T-helper 1 cell treated with Interleukin-12 subunit alpha and Interleukin-12 subunit beta and Interleukin-4 antibody, amounts not matched to agents 30 ng/mL and 1 ng/mL, for 36 hours (primary cell): ENCODE measurements around the gene AURKA. TPM values are rescaled to one million over a fixed set of nuclear protein-coding genes. Genes with fewer than 3 reads are reported as not detected.

Experiments
- intact Hi-C: fragments of 100-400 bp; cut with micrococcal nuclease; formaldehyde crosslinking; loops from one replicate; pipeline ENCODE4 v1.15.1; 2024
- total RNA-seq: library from RNA; stranded (reverse); gene quantifications from 2 replicates; pipeline ENCODE4 v1.2.3, GENCODE V29; 2022

Gene AURKA
- 46.7 and 49.8 TPM in 2 replicates for total RNA-seq

GRCh38 chr20:56392132-56392880, at the start of gene AURKA, which contains the start of gene CSTF1:
AURKA (minus strand) TSS chr20:56392215; CDS start chr20:56388197, 4,018 bp downstream.
CSTF1 (plus strand) TSS chr20:56392645; CDS start chr20:56395553, 2,908 bp downstream.
- intact Hi-C loops: loop anchor here (1.0 to 5.0 kb wide), 10 partner anchors 8 to 1915 kb away; partner anchors contain the start of genes CASS4, FAM210B, RAB22A and RAE1

GRCh38 chr20:56440346-56441007, 48.5 kb upstream of the AURKA start:
- intact Hi-C loops: loop anchor here (1.0 kb wide), 5 partner anchors 11 to 48 kb away; partner anchors contain the start of genes AURKA, CSTF1 and RTF2

DNA sequence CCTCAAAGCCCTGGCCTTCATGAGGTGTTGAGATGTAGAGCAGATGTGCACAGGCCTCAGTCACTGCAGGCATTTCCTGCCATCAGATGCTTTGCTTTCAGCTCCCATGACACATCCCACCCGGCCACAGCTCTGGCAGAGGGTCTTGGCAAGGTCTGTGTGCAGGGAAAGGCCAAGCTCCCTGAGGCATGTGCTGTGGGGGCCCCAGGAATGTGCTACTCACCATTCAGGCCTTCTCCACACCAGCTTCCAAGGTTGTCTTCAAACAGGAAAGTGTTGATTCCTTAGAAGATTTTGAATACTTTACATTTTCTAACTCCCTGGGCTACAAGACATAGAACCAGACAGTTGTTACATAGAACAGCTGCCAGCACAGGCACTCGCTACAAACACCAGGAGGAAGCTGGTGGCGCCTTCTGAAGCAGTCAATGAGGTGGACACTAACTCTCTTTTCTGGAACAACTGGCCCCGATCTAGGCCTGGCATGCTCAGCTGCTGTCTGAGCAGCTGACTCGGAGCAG, 47.8 kb upstream of the AURKA start:
- intact Hi-C loops: loop anchor here (1.0 kb wide), 5 partner anchors 11 to 48 kb away; partner anchors contain the start of genes AURKA, CSTF1 and RTF2

DNA sequence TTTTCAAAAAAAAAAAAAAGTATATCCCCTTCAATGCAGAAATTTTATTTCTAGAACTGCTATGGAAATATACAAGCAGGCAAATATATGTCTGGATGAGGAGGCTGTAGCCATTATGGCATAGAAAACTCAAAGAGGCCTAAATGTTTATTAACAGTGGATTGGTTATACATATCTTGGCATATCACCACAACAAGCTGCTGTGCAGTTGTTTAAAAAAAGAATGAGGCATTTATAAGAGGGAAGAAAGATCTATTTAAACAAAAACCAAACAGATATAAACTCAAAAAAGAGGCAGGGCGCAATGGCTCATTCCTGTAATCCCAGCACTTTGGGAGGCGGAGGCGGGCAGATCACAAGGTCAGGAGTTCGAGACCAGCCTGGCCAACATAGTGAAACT, 46.3 kb upstream of the AURKA start:
- intact Hi-C loops: no loop called here

DNA sequence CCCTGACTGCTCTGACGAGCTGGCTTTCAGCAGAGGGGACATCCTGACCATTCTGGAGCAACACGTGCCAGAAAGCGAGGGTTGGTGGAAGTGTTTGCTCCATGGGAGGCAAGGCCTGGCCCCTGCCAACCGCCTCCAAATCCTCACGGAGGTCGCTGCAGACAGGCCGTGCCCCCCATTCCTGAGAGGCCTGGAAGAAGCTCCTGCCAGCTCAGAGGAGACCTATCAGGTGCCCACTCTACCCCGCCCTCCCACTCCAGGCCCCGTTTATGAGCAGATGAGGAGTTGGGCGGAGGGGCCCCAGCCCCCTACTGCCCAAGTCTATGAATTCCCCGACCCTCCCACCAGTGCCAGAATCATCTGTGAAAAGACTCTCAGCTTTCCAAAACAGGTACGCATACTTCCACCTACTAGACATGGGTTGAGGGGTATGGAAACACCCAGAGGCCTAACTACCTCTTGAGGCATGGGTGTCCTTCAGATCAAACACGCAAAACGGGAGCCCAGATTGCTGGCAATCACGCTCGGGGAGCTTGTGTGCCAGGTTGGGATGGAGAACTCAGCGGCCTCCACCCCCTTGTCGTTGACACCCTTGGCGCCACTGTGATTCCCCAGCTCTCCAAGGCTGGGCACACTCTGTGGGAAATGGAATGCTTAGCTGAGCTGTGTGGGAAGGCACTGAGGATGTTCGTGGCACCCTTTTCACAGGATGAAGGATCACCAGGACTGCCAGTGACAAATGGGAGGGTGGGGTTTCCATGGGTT, 45.4 kb upstream of the AURKA start:
- intact Hi-C loops: no loop called here

GRCh38 chr20:56433880-56434255, 41.9 kb upstream of the AURKA start:
- intact Hi-C loops: no loop called here

- intact Hi-C loops: no loop called here
Measured at GRCh38 chr20:56433221-56433879, 41.3 kb upstream of the AURKA start.

DNA sequence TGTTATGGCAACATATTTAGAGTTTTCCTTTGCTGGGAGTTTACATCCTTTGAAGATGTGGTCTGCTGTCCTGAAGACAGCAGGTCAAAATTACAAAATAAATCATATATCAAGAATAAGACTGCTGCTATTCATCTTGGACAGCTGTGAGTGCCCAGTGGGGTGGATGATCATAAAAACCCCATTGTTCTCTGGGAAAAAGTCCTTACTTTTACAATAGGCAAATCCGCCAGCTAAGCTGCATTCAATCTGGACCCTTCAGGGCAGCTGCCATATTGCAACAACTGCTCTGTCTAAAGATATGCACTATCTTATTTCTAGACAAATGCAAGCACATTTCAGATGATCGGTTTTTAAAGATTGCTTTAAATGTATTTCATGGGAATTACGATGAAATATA, 39.5 kb upstream of the AURKA start:
- intact Hi-C loops: no loop called here

GRCh38 chr20:56430957-56431356, 38.9 kb upstream of the AURKA start:
- intact Hi-C loops: no loop called here

- intact Hi-C loops: no loop called here
Measured at GRCh38 chr20:56430461-56430860, 38.4 kb upstream of the AURKA start.

DNA sequence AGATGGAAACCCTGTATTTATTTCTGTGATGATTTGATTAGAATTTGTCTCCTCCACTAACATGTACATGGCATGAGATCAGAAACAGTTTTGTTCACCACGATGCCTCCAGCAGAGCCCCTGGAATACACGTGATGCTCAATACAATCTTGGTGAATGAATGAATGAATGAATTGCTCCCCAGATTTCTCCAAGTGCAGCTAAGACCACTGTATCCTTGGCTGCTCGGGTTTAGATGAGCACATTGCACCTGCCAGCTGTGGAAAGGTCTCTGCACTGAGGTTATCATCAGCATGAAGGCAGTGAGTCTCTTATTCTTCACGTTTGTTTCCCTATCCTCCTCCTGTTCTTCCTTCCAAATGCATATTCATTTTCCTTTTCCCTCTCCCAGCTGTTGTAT, 37.9 kb upstream of the AURKA start:
- intact Hi-C loops: loop anchor here (1.0 to 2.0 kb wide), 2 partner anchors 10 to 15 kb away; no protein-coding TSS in a partner anchor

- intact Hi-C loops: loop anchor here (1.0 to 2.0 kb wide), 2 partner anchors 11 to 15 kb away; no protein-coding TSS in a partner anchor
Measured at GRCh38 chr20:56429502-56429901, 37.5 kb upstream of the AURKA start.

DNA sequence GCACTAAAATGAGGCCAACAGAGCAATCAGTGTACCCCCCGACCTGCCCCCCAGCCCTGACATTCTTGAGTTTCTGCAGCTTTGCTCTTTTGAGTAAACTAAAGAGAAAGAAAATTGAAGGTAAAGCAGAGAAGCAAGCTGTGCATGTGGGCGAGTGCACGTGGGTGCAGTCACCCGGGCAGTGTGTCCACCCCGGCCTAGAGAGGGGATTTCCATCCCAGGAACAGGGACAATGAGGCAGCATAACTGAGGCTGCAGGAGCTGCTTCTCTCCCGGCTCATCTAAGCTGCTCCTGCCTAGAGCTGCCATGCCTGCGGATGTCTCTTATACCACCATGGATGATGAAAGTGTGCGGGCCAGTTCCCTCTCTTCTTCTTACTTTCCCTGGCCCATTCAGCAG, 36.9 kb upstream of the AURKA start:
- intact Hi-C loops: loop anchor here (1.0 to 2.0 kb wide), 2 partner anchors 11 to 14 kb away; no protein-coding TSS in a partner anchor

GRCh38 chr20:56428410-56428809, 36.4 kb upstream of the AURKA start:
- intact Hi-C loops: loop anchor here (2.0 kb wide), 1 partner anchor 14 kb away; no protein-coding TSS in a partner anchor

DNA sequence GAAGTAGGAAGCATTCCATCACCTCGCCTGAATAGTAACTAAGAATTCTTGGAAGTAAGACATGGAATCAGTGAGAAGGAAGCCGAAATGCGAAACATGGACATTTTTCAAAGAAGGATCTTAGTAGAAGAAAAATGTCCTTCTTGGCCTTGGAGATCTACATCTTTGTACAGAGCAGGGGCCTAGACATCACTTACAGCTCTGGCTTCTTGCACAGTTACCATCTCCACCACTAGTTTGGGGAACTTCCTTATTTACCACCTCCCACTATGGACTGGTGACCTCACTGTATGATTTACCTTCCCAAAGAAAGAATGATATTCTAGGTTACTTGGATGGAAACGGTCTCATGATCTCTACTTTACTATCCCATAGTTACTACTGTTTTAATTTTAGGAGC, 35.8 kb upstream of the AURKA start:
- intact Hi-C loops: loop anchor here (2.0 kb wide), 1 partner anchor 13 kb away; no protein-coding TSS in a partner anchor

DNA sequence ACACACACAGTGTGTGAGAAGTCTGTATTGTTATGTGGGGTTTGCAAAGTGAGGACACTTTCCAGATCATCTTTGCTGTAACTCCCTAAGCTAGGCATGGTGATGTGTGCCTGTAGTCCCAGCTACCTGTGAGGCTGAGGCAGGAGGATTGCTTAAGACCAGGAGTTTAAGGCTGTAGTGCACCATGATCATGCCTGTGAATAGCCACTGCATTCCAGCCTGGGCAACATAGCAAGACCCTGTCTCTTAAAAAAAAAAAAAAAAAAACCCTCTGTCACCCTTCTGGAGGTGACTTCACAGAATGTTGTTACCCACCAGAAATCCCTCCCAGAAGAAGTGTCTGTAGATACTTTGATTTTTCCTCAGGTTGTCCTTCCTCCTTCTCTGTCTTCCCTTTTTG, 34.9 kb upstream of the AURKA start:
- intact Hi-C loops: no loop called here

DNA sequence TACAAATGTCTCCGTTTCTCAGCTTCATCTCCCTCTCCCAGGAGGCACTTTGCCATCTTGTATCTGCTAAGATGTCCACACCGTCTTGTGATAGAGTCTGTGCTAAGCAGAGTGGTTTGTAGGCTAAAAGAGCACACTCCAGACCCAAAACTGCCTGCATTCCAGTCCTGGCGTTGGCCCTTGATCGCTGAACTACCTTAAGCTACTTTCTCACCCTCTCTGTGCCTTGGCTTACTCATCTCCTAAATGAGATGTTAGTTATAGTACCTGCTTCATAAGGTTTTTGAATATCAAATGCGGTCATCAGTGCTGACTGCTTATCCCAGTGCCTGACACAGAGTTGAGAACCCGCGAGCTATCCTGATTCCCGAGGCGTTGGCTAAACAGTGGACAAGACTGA, 34.0 kb upstream of the AURKA start:
- intact Hi-C loops: no loop called here

DNA sequence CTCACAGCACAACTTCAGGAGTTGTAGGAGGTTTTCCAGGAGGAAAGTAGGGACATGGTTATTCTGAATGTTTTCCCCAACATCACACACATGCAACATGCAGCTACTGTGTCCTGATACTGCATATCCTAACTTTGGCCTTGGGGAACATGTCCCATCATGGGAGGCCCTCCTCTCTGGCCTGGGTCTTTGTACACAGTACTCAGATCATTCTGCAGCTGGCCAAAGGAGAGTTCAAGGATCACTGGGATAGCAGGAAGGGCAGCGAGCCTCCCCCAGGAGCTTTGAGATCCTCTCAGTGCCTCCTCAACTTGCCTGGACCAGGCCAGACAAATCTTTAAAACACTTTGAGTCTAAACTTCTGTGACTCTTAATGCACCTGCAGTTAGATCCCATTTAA, 32.9 kb upstream of the AURKA start:
- intact Hi-C loops: no loop called here

DNA sequence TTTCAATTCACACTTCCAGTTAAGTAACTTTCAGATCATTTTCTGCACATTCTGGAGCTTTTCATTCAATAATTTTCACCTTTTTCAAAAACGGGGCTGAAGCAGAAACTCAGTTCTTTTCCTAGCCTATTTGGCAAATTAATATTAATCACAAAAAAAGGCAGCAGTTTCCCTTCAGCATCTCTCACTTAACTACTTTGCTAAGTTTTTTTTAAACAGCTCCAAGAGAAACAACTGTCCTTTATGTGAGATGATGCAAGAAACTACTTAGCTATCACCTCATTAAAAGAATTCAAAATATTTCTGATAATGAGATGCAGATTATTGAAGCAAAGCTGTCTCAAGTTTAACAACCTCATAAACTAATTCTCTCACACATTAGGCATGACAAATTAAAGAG, 31.9 kb upstream of the AURKA start:
- intact Hi-C loops: no loop called here

DNA sequence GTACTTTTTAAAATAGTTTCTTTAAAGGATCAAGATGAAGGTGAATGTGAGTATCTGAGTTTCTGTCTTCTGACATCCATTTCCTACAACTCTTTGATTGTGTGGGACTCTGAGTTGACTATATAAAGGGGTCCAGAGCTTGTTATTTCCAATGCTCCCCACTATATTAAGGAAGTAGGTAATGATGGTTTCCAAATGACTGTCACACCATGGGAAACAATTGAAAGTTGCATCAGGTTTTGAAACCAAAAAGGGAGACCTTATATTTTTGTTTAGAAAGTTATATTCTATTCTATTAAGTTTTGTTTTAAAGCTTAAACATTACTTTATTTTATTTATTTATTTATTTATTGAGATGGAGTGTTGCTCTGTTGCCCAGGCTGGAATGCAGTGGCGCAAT, 31.2 kb upstream of the AURKA start:
- intact Hi-C loops: no loop called here

- intact Hi-C loops: no loop called here
Measured at GRCh38 chr20:56422824-56423189, 30.8 kb upstream of the AURKA start.
